Thyroid gland (tissue), 4 donors: ENCODE results near the gene TOP1. TPM values are rescaled to one million over a fixed set of nuclear protein-coding genes. Genes with fewer than 3 reads are reported as not detected.

ENCODE experiments used
- DNase-seq, 2 donors: peaks; one replicate each; pipeline ENCODE4 v3.0.0-alpha.2; 2019
- H3K27ac ChIP-seq, 3 donors: fragments of 200-600 bp; sonication (generic); 1 replicate in 2 of 3; 2 replicates in 1 of 3; pipeline ENCODE4 v1.5.1; 2016 to 2019; ENCODE audit warnings: mild to moderate bottlenecking in 1 of 3, moderate library complexity in 1 of 3
- H3K27me3 ChIP-seq: fragments of 200-600 bp; sonication (generic); one replicate; pipeline ENCODE4 v1.5.1; 2019
- H3K36me3 ChIP-seq, 2 donors: fragments of 200-600 bp; sonication (generic); one replicate each; pipeline ENCODE4 v1.5.1; 2016 to 2019
- H3K4me1 ChIP-seq, 2 donors: fragments of 200-600 bp; sonication (generic); one replicate each; pipeline ENCODE4 v1.5.1; 2017 to 2019
- H3K4me3 ChIP-seq, 3 donors: fragments of 200-600 bp; sonication (generic); replicated peaks in 1 of 3; 1 replicate in 2 of 3; 2 replicates in 1 of 3; pipeline ENCODE4 v1.5.1; 2016; ENCODE audit warnings: mild to moderate bottlenecking in 1 of 3
- H3K9me3 ChIP-seq: fragments of 200-600 bp; sonication (generic); one replicate; pipeline ENCODE4 v1.5.1; 2017
- CTCF ChIP-seq, 6 experiments: fragments of 200-600 bp in 3 of 6; fragments of 450-650 bp in 3 of 6; sonication (generic) in 3 of 6; IDR thresholded peaks; one replicate each; pipeline ENCODE4 v1.5.1; 2016 to 2019; ENCODE audit warnings: antibody characterized with exemption in 6 of 6, mild to moderate bottlenecking in 2 of 6, inconsistent platforms in 1 of 6, moderate library complexity in 1 of 6
- POLR2A ChIP-seq, 2 donors: fragments of 450-650 bp; IDR thresholded peaks; one replicate each; pipeline ENCODE4 v1.6.1; 2017; ENCODE audit warnings: antibody characterized with exemption in 2 of 2, mild to moderate bottlenecking in 2 of 2, moderate library complexity in 1 of 2
- WGBS, 2 donors: methylation state at CpG; one replicate each; pipeline ENCODE4 v1.1.5; 2017; 5-methylcytosine and 5-hydroxymethylcytosine counted together
- intact Hi-C: fragments of 100-400 bp; cut with DNase I; formaldehyde crosslinking; loops from one replicate; pipeline ENCODE4 v1.15.1; 2023
- total RNA-seq, 4 donors: library from RNA; depleted of rRNA; stranded (reverse); fragments of >200 nt; gene quantifications; one replicate each; pipeline ENCODE4 v1.2.3, GENCODE V29; 2016

The TOP1 gene
- total RNA-seq, 4 donors from 2014 or later: 31.3 to 46.3 (median 41.4) TPM

- peaks cover under 1 to 9% of the 10 kb centered on the region in 2 donors for H3K4me1 ChIP-seq
- DNase-seq: peak in 1 of 2 donors; percentile 1
- peaks cover 85 to 86% of the 10 kb centered on the region in 2 donors for H3K36me3 ChIP-seq
- WGBS, 2 donors: 81 to 92% methylated on average over 11 of the region's 11 CpGs
- TF ChIP-seq POLR2A (IDR thresholded peaks at IDR 0.05): no peak
- TF ChIP-seq CTCF (IDR thresholded peaks at IDR 0.05): no peak
- intact Hi-C loops: loop anchor here (10.0 kb wide), 1 partner anchor 247 kb away; no protein-coding TSS in a partner anchor
- H3K9me3 ChIP-seq: no peaks in the 10 kb centered on the region
- H3K27ac ChIP-seq: peak overlapping the region in 1 of 3 donors; percentile 60
- H3K4me3 ChIP-seq: no peak overlapping the region
- H3K27me3 ChIP-seq: no peaks in the 10 kb centered on the region
Measured at GRCh38 chr20:41167481-41168253, 139.0 kb downstream of the TOP1 start.

GRCh38 chr20:41168281-41169161 is 139.9 kb downstream of the TOP1 start:
- TF ChIP-seq CTCF (IDR thresholded peaks at IDR 0.05) (no peak), POLR2A (IDR thresholded peaks at IDR 0.05) (no peak)
- Histone ChIP-seq H3K27me3 (no peaks in the 10 kb centered on the region), H3K36me3 (peaks cover 78 to 80% of the 10 kb centered on the region in 2 donors), H3K9me3 (no peaks in the 10 kb centered on the region), H3K27ac (peak overlapping the region in 1 of 3 donors; percentile 60), H3K4me1 (peaks cover 3 to 11% of the 10 kb centered on the region in 2 donors), H3K4me3 (no peak overlapping the region)
- DNase-seq: peak; percentile 1 to 2
- WGBS, 2 donors: 92 to 99% methylated on average over 9 of the region's 10 CpGs
- intact Hi-C loops: loop anchor here (10.0 kb wide), 1 partner anchor 246 kb away; no protein-coding TSS in a partner anchor

GRCh38 chr20:41169162-41169690 is 140.6 kb downstream of the TOP1 start:
- H3K36me3 ChIP-seq: peaks cover 77 to 80% of the 10 kb centered on the region in 2 donors
- intact Hi-C loops: loop anchor here (10.0 kb wide), 1 partner anchor 246 kb away; no protein-coding TSS in a partner anchor
- peaks cover 3 to 11% of the 10 kb centered on the region in 2 donors for H3K4me1 ChIP-seq
- TF ChIP-seq POLR2A (IDR thresholded peaks at IDR 0.05) (no peak), CTCF (IDR thresholded peaks at IDR 0.05) (no peak)
- no peak overlapping the region for H3K27ac ChIP-seq
- WGBS, 2 donors: 95 to 99% methylated on average over 8 to 9 of the region's 9 CpGs
- H3K4me3 ChIP-seq: no peak overlapping the region
- no peaks in the 10 kb centered on the region for H3K27me3 ChIP-seq
- H3K9me3 ChIP-seq: no peaks in the 10 kb centered on the region
- peak in 1 of 2 donors; percentile 1 for DNase-seq

- H3K9me3 ChIP-seq: no peaks in the 10 kb centered on the region
- peaks cover 3 to 14% of the 10 kb centered on the region in 2 donors for H3K4me1 ChIP-seq
- intact Hi-C loops: loop anchor here (5.0 to 10.0 kb wide), 2 partner anchors 33 to 245 kb away; partner anchors contain the start of gene PLCG1
- peak; percentile 1 to 3 for DNase-seq
- H3K27me3 ChIP-seq: no peaks in the 10 kb centered on the region
- H3K36me3 ChIP-seq: peaks cover 71 to 79% of the 10 kb centered on the region in 2 donors
- TF ChIP-seq POLR2A (IDR thresholded peaks at IDR 0.05) (no peak), CTCF (IDR thresholded peaks at IDR 0.05) (no peak)
- H3K4me3 ChIP-seq: no peak overlapping the region
- 88 to 93% methylated on average over 13 to 14 of the region's 14 CpGs for WGBS, 2 donors
- H3K27ac ChIP-seq: no peak overlapping the region
Measured at GRCh38 chr20:41169791-41170351, 141.2 kb downstream of the TOP1 start.
